ENCODE measurements around the gene C15orf62.
A peak's percentile ranks its signal among the peaks of the same experiment; 100 is the strongest.

The C15orf62 gene

GRCh38 chr15:40806672-40807027, 36.9 kb downstream of the C15orf62 start:
- H3K4me3 ChIP-seq (ENCODE audit: low read depth, low read length), result peak overlapping the region; percentile 95
- TF ChIP-seq CTCF (IDR thresholded peaks at IDR 0.05; ENCODE audit: low read depth, low read length), result no peak
- in situ Hi-C loops (cut with HindIII; ENCODE audit: low sequenced_read_pairs), result no loop called here
- DNase-seq (ENCODE audit: low read depth, low spot score), result no peak

DNA sequence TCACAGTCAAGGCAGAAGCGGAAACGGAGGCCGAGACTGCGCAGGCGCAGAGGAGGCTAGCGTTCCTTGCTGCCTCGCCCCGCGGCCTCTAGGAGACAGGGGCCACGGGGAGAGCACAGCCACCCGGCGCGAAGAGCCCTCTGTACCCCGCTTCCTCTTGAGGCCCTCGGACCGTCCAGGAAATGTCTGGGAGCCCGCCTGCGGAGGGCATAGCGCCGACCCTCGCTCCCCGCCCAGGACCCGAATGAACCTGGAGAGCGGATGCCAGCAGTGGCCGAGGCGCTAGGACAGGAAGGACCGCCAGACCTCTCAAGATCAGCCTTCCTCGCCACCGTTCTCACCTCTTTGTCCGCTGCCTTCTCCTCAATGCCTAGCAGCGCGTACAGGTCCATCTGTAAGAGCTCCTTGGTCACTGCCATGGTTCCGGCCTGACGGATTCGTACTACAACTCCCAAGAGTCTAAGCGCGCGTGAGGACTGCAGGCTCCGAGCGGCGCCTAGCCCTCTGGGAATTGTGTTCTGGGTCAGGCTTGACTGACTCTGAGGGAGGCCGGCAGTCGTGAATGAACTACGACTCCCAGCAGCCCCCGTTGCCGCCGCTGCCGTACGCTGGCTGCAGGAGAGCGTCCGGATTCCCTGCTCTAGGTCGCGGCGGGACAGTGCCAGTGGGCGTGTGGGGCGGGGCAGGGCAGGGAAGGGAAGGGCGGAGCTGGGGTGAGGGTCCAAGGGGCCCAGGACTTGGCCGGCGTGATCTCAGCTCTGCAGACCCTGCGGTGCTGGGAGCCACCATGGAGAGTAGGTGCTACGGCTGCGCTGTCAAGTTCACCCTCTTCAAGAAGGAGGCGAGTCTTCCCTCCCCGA, 37.5 kb downstream of the C15orf62 start, which contains the start of the genes DNAJC17 and ZFYVE19:
DNAJC17 (minus strand) TSS at position 446 of the 860 bp plus-strand sequence; CDS start at position 419, 27 bp downstream.
ZFYVE19 (plus strand) TSS at position 62 of the 860 bp plus-strand sequence; CDS start at position 563, 501 bp downstream.
- DNase-seq (ENCODE audit: low read depth, low spot score), result peak; percentile 98
- no peak for TF ChIP-seq CTCF (IDR thresholded peaks at IDR 0.05; ENCODE audit: low read depth, low read length)
- in situ Hi-C loops (cut with HindIII; ENCODE audit: low sequenced_read_pairs), result no loop called here
- peak within 1 kb of the TSS; percentile 95 for H3K4me3 ChIP-seq (ENCODE audit: low read depth, low read length)

GRCh38 chr15:40807888-40808461, 38.2 kb downstream of the C15orf62 start:
- peak overlapping the region; percentile 95 for H3K4me3 ChIP-seq (ENCODE audit: low read depth, low read length)
- DNase-seq (ENCODE audit: low read depth, low spot score), result no peak
- in situ Hi-C loops (cut with HindIII; ENCODE audit: low sequenced_read_pairs), result no loop called here
- no peak for TF ChIP-seq CTCF (IDR thresholded peaks at IDR 0.05; ENCODE audit: low read depth, low read length)

GRCh38 chr15:40808861-40809450, 39.2 kb downstream of the C15orf62 start:
- no peak for TF ChIP-seq CTCF (IDR thresholded peaks at IDR 0.05; ENCODE audit: low read depth, low read length)
- in situ Hi-C loops (cut with HindIII; ENCODE audit: low sequenced_read_pairs), result no loop called here
- DNase-seq (ENCODE audit: low read depth, low spot score), result no peak
- H3K4me3 ChIP-seq (ENCODE audit: low read depth, low read length), result no peak overlapping the region

- DNase-seq (ENCODE audit: low read depth, low spot score), result no peak
- no peak for TF ChIP-seq CTCF (IDR thresholded peaks at IDR 0.05; ENCODE audit: low read depth, low read length)
- no peak overlapping the region for H3K4me3 ChIP-seq (ENCODE audit: low read depth, low read length)
- in situ Hi-C loops (cut with HindIII; ENCODE audit: low sequenced_read_pairs), result no loop called here
Measured at GRCh38 chr15:40812721-40813425, 43.1 kb downstream of the C15orf62 start.

- in situ Hi-C loops (cut with HindIII; ENCODE audit: low sequenced_read_pairs), result no loop called here
- no peak overlapping the region for H3K4me3 ChIP-seq (ENCODE audit: low read depth, low read length)
- no peak for TF ChIP-seq CTCF (IDR thresholded peaks at IDR 0.05; ENCODE audit: low read depth, low read length)
- no peak for DNase-seq (ENCODE audit: low read depth, low spot score)
Measured at GRCh38 chr15:40815042-40815698, 45.4 kb downstream of the C15orf62 start.
